Hypothalamus (tissue), 51 donors: Measurements from ENCODE around the gene INAVA.
A peak's percentile ranks its signal among the peaks of the same experiment; 100 is the strongest.

Source experiments
- DNase-seq, 51 donors: peaks; one replicate each; lab custom pipeline; 2025; lab: John Stamatoyannopoulos, UW

INAVA gene

DNA sequence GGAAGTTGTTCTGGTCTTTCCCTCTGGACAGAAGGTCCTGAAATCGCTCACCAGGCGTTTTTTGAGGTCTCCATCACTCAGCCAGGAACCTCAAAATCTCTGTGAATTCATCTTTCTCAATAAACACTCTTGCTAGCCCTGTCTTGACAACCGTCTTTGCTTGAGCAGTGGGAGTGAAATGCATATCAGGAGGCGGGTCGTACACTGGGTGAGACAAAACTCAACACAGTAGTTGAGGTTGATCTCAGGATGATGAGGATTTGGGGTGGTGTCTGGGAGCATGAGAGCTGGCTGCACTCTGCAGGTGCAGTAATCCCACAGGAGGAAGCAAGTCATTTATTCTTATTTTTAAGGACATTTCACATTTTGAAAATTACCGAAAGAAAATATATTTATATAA lies 20.0 kb upstream of the INAVA start:
- no peak for DNase-seq

DNA sequence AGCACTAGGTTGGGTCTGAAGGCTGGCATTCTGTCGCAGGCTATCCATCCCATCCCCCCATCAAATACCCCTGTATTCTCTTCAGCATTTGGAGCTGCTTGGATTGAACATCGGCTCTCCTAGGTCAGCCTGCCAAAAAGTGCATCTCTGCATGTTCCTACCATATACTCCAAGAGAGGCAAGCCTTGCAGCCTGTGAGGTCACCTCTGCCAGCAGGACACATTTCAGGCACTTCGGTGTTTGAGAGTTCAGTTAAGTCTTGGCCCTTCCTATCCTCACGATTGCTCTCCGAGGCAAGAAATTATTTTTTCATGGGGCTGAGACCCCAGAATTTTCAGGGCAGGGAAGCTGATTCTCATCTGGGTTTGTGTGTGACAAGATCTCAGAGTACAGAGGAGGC lies 19.3 kb upstream of the INAVA start:
- DNase-seq: no peak

DNA sequence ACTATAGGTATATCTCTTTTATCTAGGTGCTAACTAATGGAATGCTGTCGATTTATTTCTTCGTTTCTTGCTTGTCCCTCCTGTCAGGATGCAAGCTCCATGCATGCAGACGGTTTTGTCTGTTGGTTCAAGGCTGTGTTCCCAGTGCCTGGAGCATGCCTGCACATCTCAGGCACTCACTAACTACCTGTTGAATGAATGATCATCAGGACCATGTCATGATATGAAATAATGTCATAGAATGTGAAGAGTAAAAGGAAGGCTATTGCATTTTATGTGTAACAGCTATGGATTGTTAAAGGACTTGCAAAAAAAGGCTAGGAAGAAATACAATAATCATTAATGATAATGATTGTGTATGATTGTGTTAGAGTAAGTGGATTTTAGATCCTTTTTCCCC lies 17.7 kb upstream of the INAVA start:
- no peak for DNase-seq

DNA sequence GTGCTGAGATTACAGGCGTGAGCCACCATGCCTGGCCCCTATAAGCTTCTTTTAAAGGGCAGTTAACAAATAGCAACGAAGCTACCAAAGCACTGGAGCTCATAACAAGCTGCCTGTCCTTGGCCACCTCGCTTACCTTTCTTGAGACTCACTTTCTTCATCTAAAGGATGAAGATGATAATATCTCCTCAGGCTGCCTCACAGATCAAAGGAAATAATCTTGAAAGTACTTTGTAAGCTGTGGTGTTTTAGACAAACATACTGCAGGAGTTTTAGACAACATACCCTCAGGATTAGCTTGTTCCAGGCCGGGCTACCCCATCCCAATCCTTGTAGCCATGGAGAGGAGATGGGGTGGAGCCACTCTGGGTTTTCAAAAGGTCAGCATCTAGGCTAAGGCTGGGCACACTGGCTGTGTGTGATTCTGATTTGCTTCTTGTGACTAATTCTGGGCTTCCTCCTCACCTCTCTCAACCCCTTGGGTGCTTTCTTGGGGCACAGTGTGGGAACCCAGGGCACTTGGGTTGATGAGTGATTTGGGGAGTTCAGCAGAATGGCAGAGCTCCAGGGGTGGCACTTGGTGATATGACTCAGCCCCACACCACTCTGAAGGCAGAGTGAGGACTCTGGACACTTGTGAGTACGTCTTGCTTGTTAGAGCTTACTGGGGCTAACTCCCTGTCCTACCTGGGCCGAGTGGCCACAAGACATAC lies 16.7 kb upstream of the INAVA start:
- DNase-seq: no peak

DNA sequence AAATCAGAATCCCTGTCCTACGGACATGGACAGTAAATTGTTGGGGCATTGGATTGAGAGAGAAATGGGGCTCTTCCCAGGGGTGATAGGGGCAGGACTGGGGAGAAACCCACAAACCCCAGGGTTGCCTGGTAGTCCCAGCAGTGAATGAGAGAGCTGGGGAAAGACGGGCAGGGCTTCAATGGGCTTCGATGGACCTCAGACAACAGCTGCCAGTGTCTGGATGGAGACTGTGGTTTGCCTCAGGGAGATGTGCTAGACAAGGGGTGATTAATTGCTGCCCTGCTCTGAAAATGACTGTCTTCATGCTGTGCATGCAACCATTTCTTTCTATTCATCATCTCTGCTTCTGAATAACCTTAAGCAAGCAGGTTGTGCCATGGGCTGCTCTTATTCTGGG lies 14.5 kb upstream of the INAVA start:
- no peak for DNase-seq

DNA sequence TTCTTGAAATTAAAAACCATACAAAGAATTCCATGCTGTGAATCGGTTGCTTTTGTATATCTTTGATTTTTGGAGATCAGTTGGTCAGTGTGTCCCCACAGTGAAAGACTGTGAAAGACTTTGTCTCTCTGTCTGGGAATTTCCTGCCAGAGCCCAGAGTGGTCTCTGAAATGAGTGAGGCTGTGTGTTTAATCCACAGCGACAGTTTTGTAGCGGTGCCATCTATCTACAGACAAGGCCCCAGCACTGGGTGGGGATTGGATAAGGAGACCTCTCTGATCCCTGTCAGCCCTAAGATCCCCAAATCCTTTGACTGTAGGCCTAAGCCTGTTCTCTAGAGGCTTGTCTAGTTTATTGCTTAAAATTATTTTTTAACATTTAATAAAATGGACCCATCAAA lies 11.6 kb upstream of the INAVA start:
- no peak for DNase-seq

DNA sequence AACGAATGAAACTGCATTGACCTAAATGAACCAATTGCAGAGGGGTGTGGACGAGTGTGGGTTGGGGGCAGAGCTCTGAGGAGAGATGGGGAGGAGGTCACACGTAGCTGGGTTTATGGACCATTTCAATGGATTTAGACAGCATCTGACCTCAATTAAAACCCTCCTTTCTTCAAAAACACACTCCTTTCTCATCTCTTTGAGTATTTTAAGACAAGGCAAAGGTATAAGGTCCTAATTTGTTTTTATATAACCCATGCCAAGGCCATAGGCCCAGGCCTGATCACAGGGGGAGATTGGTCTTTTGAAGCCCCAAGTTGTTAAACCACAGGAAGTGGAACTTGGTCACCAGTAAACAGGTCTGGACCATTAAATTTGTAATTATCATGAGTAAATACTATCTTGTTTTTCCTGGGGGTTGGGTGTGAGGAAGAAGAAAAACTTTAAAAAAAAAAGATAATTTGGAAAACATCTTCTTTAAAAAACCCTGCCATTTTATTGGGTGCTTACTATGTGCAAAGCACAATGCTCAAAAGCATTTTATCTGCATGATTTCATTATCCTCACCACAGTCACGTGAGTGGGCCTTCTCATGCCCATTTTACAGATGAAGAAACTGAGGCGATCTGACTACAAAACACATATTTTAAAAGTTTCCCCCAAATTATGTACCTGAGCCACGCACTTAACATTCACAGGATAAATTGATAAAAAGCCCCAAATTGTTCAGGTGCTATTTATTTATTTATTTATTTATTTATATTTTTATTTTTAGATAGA lies 8.9 kb upstream of the INAVA start:
- DNase-seq: no peak

DNA sequence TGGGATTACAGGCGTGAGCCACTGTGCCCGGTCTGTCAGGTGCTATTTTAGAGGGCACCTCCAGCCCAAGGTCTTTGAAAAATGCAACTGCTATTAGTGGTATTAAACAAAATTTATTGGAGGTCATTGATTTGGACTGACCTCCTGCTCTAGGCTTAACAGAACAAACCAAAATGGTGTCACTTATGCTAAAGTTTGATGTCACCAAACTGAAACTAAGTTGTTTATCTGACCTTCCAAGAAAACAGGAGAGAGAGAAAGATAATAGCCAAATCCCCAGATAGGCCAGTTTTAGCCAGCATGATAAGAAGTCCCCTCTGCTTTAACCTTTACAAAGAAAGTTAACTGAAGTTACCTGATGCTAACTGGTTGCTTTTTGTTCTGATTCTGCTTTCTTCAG lies 8.1 kb upstream of the INAVA start:
- DNase-seq: no peak

DNA sequence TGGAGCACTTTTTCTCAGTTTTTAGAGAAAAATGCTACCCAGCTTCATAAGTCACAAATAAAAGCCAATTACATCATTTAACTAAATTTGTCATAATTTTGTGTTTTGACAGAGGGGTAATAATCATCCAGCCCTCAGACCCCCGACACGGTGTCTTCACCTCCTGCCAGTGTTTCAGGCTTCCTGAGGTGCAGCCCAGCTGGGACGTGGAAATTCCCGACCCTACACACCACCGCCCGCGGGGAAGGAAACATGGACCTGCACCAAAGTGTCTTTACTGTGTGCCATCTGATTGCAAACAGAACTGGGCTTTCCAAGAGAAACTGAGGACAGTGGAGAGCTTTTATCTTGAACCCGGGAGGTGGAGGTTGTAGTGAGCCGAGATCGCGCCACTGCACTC lies 7.7 kb upstream of the INAVA start:
- DNase-seq: no peak

DNA sequence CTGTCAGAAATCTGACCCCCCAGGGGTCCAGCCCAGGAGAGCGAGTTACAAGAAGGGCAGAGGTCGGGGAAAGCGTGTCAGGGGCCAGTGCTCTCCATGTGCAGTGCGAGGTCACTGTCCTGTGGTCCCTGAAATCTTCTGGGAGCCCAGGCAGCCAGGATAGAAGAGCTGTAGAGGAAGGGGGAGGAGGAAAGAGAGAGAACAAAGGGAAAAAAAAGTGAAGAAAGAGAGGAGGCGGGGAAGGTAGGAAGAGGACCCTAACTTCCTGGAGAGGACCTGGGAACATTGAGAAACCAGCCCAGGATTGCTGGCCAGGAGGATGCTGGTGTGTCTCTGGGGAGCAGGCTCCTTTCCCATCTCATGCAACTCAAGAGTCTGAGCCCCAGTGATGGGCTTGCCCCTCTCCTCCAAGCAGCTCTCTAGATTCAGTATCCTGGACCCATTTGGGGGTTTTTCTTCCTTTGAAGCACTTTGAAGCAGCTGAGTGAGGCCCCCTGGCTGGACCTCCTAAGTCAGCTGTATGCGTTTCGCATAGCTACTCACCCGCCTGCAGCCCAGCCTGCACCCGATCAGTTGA lies 6.8 kb upstream of the INAVA start:
- no peak for DNase-seq

DNA sequence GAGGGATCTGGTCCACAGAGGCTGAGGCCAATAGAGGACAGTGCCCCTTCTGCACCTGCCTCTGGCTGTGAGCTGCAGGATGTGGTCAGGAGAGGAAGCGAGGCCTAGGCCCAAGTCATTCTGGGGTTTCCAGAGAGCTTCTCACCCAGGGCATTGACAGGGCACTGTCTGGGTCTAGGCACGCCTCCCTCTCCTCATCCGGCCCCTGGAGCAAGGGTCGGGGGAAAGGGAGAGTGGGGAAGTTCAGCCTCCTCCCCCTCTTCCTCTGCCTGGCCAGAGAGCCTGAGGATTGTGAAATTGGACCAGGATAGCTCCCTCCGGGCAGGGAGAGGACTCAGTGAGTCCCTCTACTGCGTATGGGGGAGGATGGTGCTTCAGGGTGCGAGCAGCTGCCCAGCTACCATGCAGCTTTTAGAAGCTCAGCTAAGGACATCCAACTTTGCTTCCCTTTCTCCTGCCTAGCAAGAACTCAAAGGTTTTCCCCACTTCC lies 6.3 kb upstream of the INAVA start:
- DNase-seq: no peak

DNA sequence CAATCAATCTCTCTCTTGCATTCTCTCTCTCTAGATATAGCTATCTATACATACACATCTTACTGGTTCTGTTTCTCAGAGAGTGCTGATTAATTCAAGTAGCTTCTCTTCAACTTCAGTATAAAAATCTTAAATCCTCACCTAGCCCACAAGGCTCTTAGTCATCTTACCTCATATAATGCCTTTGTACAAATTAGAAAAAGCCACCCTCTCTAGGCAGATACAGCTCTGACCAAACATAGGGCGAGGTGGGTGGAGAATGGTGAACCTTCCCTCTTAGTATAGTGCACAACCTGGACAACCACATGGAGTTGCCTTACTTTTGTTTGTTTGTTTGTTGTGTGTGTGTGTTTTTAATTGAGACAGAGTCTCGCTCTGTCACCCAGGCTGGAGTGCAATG lies 5.1 kb upstream of the INAVA start:
- no peak for DNase-seq

DNA sequence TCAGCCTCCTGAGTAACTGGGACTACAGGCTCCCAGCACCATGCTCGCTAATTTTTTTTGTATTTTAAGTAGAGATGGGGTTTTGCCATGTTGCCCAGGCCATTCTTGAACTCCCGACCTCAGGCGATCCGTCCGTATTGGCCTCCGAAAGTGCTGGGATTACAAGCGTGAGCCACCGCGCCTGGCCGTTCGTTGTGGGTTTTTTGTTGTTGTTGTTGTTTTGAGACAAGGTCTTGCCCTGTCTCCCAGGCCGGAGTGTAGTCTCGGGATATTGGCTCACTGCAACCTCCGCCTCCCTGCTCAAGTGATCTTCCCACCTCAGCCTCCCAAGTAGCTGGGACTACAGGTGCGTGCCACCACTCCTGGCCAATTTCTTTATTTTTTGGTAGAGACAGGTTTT lies 4.7 kb upstream of the INAVA start:
- DNase-seq: no peak

DNA sequence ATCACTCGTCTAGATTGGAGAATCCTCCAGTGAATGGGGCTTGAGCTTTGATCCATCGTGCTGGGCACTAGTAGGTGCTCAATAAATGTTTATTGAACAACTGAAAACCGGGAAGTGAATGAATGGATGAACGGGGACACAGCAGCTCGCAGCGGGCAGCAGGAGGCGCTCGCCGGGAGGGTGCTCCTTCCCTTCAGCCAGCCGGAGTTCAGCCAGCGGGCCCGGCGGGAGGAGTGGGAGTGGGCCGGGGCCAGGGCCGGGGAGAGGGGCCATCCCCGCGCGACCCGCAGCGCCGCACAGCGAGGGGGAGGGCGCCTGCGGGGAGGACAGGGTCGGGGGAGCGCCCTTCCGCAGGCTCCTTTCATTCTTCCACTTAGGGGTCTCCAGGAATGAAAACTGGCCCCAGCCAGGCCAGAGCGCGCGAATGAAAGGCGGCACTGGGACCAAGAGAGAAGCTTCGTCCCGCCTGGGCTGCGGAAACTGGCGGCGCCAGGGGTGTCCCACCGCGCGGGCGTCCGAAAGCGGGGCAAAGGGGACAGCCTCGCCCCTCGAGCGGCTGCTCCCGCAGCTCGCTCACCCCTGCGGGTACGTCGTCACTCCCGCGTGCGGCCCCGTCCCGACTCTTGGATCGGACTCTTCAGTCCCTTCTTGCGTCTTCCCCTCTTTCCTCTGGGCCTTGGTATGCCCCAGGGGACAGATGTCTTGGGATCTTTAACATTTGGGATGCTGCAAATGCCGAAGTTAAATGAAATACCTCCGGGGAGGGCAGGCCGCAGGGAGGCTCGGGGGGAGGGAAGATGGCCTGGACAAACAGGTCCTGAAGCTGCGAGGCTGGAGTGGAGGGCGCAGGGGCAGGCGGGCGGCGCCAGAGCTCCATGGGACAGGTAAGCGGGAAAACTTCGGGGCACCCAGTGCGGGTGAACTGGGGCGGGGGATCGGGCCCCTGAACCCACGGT lies 3.6 kb upstream of the INAVA start:
- DNase-seq: peak in 15 of 51 donors; percentile 14 to 63 (median 37)

DNA sequence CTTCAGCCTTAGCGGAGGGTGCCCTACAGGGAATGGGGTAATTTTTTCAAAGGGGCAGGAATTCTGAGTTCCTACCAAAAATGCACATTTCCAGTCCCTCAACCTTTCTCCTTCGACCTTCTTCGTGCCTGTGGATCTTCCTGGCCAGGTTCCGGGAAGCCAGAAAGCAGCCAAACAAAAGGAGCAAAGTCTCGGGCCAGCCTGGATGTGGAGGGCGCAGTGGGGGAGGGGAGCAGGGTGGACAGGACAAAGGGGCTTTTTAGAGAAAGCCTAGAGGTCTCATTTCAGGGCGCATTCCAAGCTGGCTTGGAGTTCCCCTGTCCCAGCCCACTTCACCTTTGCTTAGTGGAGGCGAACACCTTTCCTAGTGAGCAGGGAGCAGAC lies 2.9 kb upstream of the INAVA start:
- DNase-seq: peak in 1 of 51 donors; percentile 16

DNA sequence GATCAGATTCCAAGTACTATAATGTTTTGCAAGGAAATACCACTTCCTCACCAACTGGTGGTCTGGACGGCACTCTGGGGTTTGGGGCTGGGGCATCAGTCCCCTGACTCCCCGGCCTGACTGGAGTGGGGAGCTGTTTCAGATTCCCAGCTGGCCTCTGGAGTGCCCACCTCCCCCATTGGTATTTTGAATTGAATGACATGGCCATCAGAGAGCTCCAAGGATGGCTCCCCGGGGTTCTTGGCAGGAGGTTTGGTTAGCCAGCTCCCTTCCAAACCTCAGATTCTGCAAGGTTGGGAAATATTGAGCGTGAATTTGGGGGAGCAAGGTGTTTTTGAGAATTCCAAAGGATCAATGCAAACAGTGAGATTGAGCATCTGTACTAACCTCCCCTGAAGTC lies 2.2 kb upstream of the INAVA start:
- DNase-seq: no peak

DNA sequence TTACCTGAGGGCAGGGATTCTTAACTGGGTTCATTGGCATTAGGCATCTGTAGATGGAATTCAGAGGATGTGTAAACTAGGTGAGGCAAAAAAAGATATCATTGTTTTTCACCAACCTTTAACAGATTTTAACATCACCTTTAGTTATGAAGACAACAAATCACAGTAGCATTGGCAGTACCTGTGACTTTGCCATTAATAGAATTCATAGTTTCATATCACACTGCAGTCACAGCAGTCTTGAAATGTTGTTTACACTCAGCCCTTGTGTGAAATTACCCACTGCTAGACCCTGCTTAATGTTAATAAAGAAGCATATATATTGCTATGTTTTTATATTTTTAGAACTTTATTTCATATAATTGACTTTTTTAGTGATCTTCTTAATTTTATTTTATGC lies 1.7 kb upstream of the INAVA start:
- no peak for DNase-seq

DNA sequence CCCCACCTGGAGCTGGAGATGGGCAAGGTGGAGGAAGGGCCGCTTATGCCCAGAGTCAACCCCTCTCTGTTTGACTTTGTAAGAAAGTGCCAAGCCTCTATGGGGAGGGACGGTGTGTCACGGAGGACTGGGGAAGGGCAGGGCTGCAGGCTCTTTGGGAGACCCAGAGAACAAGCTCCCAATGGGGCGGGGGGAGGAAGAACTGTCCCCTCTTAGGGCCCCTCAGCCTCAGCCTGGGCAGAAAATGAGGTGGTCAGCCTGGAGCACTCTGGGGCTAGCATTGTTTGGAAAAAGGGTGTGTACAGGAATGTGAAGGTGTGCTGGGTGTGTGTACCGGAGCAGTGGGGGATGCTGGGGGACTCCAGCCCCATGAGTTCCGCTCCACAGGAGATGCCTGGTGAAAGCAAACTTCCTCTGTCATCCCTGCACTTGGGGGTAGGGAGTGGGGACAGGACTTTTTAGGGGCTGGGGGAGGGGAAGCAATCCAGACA lies 1.2 kb upstream of the INAVA start:
- DNase-seq: no peak

DNA sequence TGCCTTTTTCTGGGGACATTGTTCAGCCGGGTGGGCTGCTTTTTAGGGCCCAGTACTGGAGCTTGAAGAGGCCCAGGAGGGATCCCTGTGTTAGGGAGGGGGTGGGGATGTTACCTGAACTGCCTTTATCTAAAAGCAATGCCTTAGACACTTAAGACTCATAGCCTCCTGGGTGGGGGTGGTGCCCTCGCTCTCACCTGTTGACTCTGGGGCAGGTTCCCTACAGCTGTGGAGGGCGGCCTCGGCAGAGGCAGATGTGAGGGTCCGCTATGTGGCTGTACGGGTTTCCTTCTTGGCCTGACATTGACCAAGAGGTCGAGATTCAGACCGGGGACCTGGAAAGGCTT lies 716 bp downstream of the INAVA start:
- DNase-seq: no peak

DNA sequence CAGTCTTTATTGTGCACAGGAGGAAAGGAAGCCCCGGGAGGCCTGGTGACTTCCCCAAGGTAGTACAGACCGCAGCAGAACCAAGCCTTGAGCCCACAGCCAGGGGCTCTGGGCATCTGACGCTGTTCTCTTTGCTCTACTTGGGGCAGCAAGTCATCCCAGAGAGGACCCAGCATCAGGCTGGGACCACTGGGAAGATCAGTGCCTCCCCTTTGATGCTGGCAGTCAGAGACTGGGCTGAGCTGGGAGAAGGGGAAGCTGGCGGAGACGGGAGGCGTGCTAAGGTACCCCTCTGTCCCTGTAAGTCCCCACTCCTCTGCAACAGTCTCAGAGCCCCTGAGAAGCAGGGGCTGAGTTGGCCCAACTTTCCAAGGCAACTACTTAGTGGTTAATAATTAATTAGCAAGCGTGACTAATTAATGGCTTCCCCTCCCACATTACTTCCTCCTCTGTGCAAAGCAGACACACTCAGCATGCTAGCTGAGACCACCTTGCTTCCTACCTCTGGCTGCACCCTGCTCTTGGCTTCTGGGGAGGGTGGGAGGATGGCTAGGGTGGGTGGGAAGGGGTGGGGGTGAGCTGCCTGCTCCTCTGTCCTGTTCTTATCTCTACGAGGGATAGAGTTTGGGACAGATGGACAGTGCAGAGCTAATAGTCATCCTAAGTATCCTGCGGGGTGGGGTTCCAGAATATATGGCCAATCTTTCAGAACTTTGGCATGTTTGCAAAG lies 1.3 kb downstream of the INAVA start:
- DNase-seq: no peak
